GM23248 (cell line): ENCODE measurements around the gene TRABD. TPM values are rescaled to one million over a fixed set of nuclear protein-coding genes. Genes with fewer than 3 reads are reported as not detected.

ENCODE experiments used
- DNase-seq: peaks from one replicate; pipeline ENCODE4 v3.0.0-alpha.2; 2015
- H2AFZ ChIP-seq: fragments of 200-600 bp; sonication (generic); 2 replicates; pipeline ENCODE4 v1.6.1; 2016; ENCODE audit warnings: antibody characterized with exemption
- H3F3A ChIP-seq: fragments of 200-600 bp; sonication (generic); 2 replicates; pipeline ENCODE4 v1.6.1; 2016; ENCODE audit warnings: mild to moderate bottlenecking, antibody characterized with exemption, mixed run types; ENCODE audit not compliant: insufficient read depth
- H3K27ac ChIP-seq: fragments of 200-600 bp; sonication (generic); 2 replicates; pipeline ENCODE4 v1.5.1; 2016; ENCODE audit warnings: mild to moderate bottlenecking
- H3K27me3 ChIP-seq: fragments of 200-600 bp; sonication (generic); replicated peaks from 2 replicates; pipeline ENCODE4 v1.6.1; 2016; ENCODE audit warnings: mild to moderate bottlenecking; ENCODE audit not compliant: insufficient read depth
- H3K36me3 ChIP-seq: fragments of 200-600 bp; sonication (generic); 2 replicates; pipeline ENCODE4 v1.6.1; 2016; ENCODE audit warnings: low read depth, mild to moderate bottlenecking
- H3K4me1 ChIP-seq: fragments of 200-600 bp; sonication (generic); 2 replicates; pipeline ENCODE4 v1.6.1; 2016; ENCODE audit warnings: mild to moderate bottlenecking; ENCODE audit not compliant: insufficient read depth
- H3K4me2 ChIP-seq: fragments of 200-600 bp; sonication (generic); one replicate; pipeline ENCODE4 v1.6.1; 2016; ENCODE audit warnings: mild to moderate bottlenecking; ENCODE audit not compliant: unreplicated experiment
- H3K4me3 ChIP-seq: fragments of 200-600 bp; sonication (generic); 2 replicates; pipeline ENCODE4 v1.5.1; 2016; ENCODE audit warnings: mild to moderate bottlenecking
- H3K79me2 ChIP-seq: fragments of 200-600 bp; sonication (generic); 2 replicates; pipeline ENCODE4 v1.6.1; 2016; ENCODE audit warnings: mild to moderate bottlenecking; ENCODE audit not compliant: insufficient read depth
- H3K9ac ChIP-seq: fragments of 200-600 bp; sonication (generic); 2 replicates; pipeline ENCODE4 v1.6.1; 2016; ENCODE audit warnings: mild to moderate bottlenecking
- H3K9me2 ChIP-seq: fragments of 200-600 bp; sonication (generic); 2 replicates; pipeline ENCODE4 v1.6.1; 2016; ENCODE audit warnings: mixed run types, mild to moderate bottlenecking, moderate library complexity; ENCODE audit not compliant: insufficient read depth
- H3K9me3 ChIP-seq: fragments of 200-600 bp; sonication (generic); one replicate; pipeline ENCODE4 v1.6.1; 2017; ENCODE audit warnings: low read depth
- H4K20me1 ChIP-seq: fragments of 200-600 bp; sonication (generic); 2 replicates; pipeline ENCODE4 v1.6.0; 2016; ENCODE audit not compliant: insufficient read depth
- EZH2 ChIP-seq: fragments of 200-600 bp; sonication (generic); IDR thresholded peaks from 2 replicates; pipeline ENCODE4 v1.6.1; 2018; ENCODE audit warnings: antibody characterized with exemption, mild to moderate bottlenecking; ENCODE audit not compliant: insufficient read depth, poor library complexity, severe bottlenecking
- EZH2phosphoT487 ChIP-seq: fragments of 200-600 bp; sonication (generic); IDR thresholded peaks from 2 replicates; pipeline ENCODE4 v1.6.1; 2018; ENCODE audit warnings: antibody characterized with exemption, moderate library complexity, mild to moderate bottlenecking, low read depth; ENCODE audit not compliant: insufficient read depth
- WGBS, 2 experiments: methylation state at CpG; one replicate each; pipeline ENCODE4 v1.1.6; 2015 to 2017; ENCODE audit warnings: low lambda C conversion rate in 2 of 2, low coverage in 1 of 2; ENCODE audit errors: missing lambda C conversion rate in 2 of 2; 5-methylcytosine and 5-hydroxymethylcytosine counted together
- in situ Hi-C: fragments of 300-500 bp; cut with MboI; formaldehyde crosslinking; loops from 2 replicates; pipeline ENCODE4 v1.15.0; 2020
- polyA plus RNA-seq: library from polyadenylated mRNA; unstranded; fragments of >200 nt; fragmentation: Nextera tagmentation; extraction: Ambion mirVana; gene quantifications from 2 replicates; pipeline ENCODE4 v1.2.1, GENCODE V29; 2016
- total RNA-seq: library from RNA; depleted of rRNA; stranded (reverse); fragments of >200 nt; shearing (Covaris generic); gene quantifications from 2 replicates; pipeline ENCODE4 v1.2.3, GENCODE V29; 2014

The TRABD gene
- total and polyA plus RNA-seq, 2 experiments from 2014 or later, result 19.5 to 22.6 TPM

DNA sequence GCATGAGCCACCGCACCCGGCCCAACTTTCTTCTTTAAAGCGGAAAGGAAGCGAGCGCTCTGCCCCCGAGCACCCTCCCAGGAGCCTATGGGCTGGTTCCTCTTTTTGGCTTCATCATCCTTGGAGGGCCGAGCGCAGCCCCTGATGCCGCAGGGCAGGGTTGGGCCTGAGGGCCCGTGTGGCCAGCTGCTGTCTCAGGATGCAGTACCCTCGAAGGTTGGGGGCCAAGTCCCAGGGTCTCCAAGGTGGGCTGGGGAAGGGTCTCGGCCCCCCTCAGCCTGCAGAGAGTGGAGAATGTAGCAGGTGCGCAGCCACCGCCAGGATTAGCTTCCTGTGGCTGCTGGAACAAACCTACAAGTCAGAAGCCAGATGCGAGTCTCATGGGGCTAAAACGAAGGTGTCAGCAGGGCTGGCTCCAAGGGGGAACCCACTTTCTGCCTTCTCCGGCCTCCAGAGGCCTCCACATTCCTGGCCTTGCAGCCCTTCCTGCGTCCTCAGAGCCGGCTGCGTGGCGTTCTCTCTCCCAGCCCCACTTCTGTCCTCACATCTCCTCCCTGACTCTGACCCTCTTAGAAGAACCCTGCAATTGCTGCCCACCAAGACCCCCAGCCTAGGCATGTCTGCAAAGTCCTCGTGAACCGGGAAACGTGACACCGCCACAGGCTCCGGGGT, 12.3 kb upstream of the TRABD start:
- H3K79me2 ChIP-seq, result no peaks in the 10 kb centered on the region
- in situ Hi-C loops, result no loop called here
- no peak overlapping the region for H3K9ac ChIP-seq
- H3K27ac ChIP-seq, result no peak overlapping the region
- no peaks in the 10 kb centered on the region for H4K20me1 ChIP-seq
- whole genome bisulfite sequencing, 2 experiments, result 76 to 83% methylated on average over 26 of the region's 26 CpGs
- H3F3A ChIP-seq, result no peaks in the 10 kb centered on the region
- DNase-seq, result no peak
- H3K9me3 ChIP-seq, result no peaks in the 10 kb centered on the region
- H3K27me3 ChIP-seq, result peaks cover 20% of the 10 kb centered on the region
- no peaks in the 10 kb centered on the region for H3K4me1 ChIP-seq
- no peak overlapping the region for H2AFZ ChIP-seq
- no peaks in the 10 kb centered on the region for H3K9me2 ChIP-seq
- TF ChIP-seq EZH2, result no peak
- TF ChIP-seq EZH2phosphoT487, result no peak
- no peaks in the 10 kb centered on the region for H3K36me3 ChIP-seq
- H3K4me3 ChIP-seq, result no peak overlapping the region
- no peak overlapping the region for H3K4me2 ChIP-seq

DNA sequence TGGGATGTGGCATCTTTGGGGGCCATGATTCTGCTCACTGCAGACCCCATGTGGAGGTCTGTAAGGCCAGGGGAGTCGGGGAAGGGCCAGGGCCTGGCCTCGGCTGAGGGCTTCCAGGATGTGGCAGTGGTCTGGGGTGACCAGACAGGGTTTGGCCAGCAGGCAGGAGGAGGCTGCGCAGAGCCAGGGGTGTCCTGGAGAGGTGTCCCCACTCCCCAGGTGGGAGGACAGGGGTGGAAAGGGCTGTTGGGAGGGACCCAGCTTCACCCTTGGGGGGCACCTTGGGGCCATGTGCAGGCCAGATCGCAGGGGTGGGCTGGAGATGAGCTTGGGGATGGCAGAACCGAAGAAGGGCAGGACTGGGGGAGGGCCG, 11.7 kb upstream of the TRABD start:
- H4K20me1 ChIP-seq, result no peaks in the 10 kb centered on the region
- peaks cover 17% of the 10 kb centered on the region for H3K27me3 ChIP-seq
- no peak overlapping the region for H3K4me2 ChIP-seq
- H3K9me3 ChIP-seq, result no peaks in the 10 kb centered on the region
- H3K36me3 ChIP-seq, result no peaks in the 10 kb centered on the region
- in situ Hi-C loops, result no loop called here
- H2AFZ ChIP-seq, result no peak overlapping the region
- H3F3A ChIP-seq, result no peaks in the 10 kb centered on the region
- H3K4me3 ChIP-seq, result no peak overlapping the region
- TF ChIP-seq EZH2 (no peak), EZH2phosphoT487 (no peak)
- H3K79me2 ChIP-seq, result no peaks in the 10 kb centered on the region
- H3K9ac ChIP-seq, result no peak overlapping the region
- WGBS, 2 experiments, result 79 to 83% methylated on average over 3 to 6 of the region's 6 CpGs
- no peak overlapping the region for H3K27ac ChIP-seq
- no peaks in the 10 kb centered on the region for H3K4me1 ChIP-seq
- DNase-seq, result no peak
- H3K9me2 ChIP-seq, result no peaks in the 10 kb centered on the region

DNA sequence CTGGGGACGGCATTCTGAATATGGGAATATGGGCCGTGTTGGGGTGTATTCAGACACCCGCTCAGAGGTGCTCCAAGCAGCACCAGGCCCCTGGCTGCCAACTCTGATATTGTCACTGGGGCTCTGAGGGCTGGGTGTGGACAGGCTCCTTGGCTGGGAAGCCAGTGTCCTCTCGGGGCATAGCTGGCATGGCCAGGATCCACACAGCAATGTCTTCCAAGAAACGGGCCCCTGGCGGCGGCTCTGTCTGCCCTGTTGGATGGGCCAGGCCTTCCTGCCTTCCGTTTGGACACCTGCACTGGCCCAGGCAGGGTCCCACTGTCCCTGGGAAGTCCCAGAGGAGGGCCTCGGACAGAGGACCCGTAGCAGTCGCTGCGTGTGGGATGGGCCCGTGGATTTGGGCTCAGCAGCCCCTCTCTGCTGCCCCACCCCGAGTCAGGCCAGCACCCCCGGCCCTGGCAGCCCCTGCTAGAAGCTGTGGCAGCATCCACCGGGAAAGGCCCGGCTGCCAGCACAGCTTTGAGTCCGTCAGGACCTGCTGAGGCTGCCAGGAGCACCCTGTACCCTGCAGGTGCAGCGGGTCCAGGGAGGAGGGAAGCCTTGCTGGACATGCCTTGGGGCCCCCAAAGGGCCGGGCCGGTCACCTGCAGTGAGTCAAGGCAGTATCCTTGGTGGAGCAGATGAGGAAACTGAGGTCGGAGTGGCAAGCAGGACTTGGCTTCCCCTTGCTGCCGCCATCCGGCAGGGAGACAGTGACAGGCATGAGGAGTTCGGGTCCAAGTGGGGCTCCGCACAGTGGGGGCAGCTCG, 11.1 kb upstream of the TRABD start:
- Histone ChIP-seq H3K9me3 (no peaks in the 10 kb centered on the region), H3K4me1 (no peaks in the 10 kb centered on the region), H3K4me3 (no peak overlapping the region), H3K9me2 (no peaks in the 10 kb centered on the region), H3K36me3 (no peaks in the 10 kb centered on the region), H2AFZ (no peak overlapping the region), H3F3A (no peaks in the 10 kb centered on the region), H3K27ac (no peak overlapping the region), H3K27me3 (peaks cover 12% of the 10 kb centered on the region; the same call in 1 of the 2 replicates), H3K9ac (no peak overlapping the region), H3K4me2 (no peak overlapping the region), H3K79me2 (no peaks in the 10 kb centered on the region), H4K20me1 (no peaks in the 10 kb centered on the region)
- in situ Hi-C loops, result no loop called here
- no peak for DNase-seq
- TF ChIP-seq EZH2phosphoT487 (no peak), EZH2 (no peak)
- 79 to 82% methylated on average over 22 to 23 of the region's 27 CpGs for WGBS, 2 experiments

DNA sequence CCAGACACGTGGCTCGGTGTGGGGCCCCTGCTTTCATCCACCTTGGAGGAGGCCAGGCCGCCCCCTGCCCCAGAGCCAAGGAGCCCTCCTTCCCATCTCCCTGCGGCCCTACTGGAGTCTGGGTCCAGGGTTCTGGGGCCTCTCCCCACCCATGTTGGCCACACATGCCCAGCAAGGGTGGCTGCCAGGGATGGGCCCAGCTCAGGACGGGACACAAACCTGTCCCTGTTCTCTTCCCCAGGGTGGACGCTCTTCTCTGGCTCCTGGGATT, 10.6 kb upstream of the TRABD start:
- no peaks in the 10 kb centered on the region for H4K20me1 ChIP-seq
- no peak for TF ChIP-seq EZH2phosphoT487
- TF ChIP-seq EZH2, result no peak
- H3K27ac ChIP-seq, result no peak overlapping the region
- 69 to 70% methylated on average over 5 to 6 of the region's 6 CpGs for WGBS, 2 experiments
- DNase-seq, result no peak
- H3K4me1 ChIP-seq, result no peaks in the 10 kb centered on the region
- H2AFZ ChIP-seq, result no peak overlapping the region
- H3K9ac ChIP-seq, result no peak overlapping the region
- H3K9me2 ChIP-seq, result no peaks in the 10 kb centered on the region
- H3K4me2 ChIP-seq, result no peak overlapping the region
- H3K79me2 ChIP-seq, result no peaks in the 10 kb centered on the region
- no peaks in the 10 kb centered on the region for H3K36me3 ChIP-seq
- in situ Hi-C loops, result no loop called here
- peaks cover 12% of the 10 kb centered on the region; the same call in 1 of the 2 replicates for H3K27me3 ChIP-seq
- H3K4me3 ChIP-seq, result no peak overlapping the region
- no peaks in the 10 kb centered on the region for H3K9me3 ChIP-seq
- no peaks in the 10 kb centered on the region for H3F3A ChIP-seq
